NCI-H748 (cell line): ENCODE results near the gene TGM5.
A peak's percentile ranks its signal among the peaks of the same experiment; 100 is the strongest.
"Not testable (repeated sequence)": the region's sequence is repeated elsewhere in the genome, so short reads cannot be mapped to it uniquely, and the experiment has no call there.

ENCODE experiments used
- DNase-seq: peaks from one replicate; lab custom pipeline; 2025; ENCODE audit not compliant: unreplicated experiment; lab: John Stamatoyannopoulos, UW

TGM5 gene

DNA sequence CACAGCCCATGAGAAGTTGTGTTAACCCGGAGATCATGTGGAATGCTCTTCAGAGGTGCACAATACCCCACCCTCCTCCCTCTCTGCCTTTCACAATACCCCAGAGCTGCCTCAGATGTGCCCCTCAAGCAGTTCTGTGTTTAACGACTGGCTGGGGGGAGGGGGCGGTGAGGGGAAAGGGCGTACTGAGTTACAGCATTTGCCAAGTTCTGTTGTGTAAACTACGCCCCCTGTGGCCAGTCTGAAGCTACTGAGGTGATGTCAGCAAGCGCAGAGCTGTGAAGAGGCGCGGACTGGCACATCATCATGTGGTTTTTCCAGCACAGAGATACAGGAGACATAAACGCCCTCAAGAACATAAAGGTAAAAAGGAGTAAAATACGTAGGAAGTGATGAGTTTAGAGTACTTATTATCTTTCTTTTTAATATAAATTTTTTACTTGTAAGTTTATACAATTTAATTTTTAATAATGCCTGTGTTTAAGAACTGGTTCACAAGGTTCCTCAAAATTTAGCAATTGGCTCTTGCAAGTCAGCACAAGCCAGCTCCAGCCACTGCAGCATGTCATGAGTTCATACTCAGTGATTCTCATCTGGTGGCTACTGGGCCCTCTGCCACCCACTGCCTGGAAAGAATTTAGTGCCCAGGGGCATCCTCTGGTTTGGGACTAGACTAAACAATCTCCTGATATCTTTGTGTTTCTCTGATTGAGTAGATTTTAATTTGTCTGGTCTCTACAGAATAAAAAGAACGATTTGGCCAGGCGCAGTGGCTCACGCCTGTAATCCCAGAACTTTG, 47.6 kb downstream of the TGM5 start:
- DNase-seq: peak; percentile 25

DNA sequence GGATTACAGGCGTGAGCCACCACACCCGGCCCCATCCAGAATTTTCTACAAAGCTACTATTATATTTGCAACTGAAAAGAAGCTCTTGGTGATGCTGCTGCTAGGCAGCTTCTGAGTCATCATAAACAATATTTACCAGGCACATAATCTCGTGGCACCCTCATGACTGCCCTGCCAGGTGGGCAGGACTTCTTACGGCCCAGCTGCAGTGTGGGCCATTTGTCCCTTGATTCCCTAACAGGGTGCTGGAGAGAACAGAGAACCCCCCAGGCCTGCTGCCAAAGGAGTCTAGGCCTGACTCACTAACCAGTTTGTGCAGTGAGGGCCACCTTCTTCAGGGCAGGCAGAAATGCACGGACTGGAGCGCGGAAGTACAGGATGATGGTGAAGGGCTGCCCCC, 50.8 kb downstream of the TGM5 start:
- DNase-seq: no peak

GRCh38 chr15:43214592-43215295, 52.0 kb downstream of the TGM5 start:
- no peak for DNase-seq

- no peak for DNase-seq
These were observed 52.6 kb downstream of the TGM5 start for GRCh38 chr15:43214169-43214568.

DNA sequence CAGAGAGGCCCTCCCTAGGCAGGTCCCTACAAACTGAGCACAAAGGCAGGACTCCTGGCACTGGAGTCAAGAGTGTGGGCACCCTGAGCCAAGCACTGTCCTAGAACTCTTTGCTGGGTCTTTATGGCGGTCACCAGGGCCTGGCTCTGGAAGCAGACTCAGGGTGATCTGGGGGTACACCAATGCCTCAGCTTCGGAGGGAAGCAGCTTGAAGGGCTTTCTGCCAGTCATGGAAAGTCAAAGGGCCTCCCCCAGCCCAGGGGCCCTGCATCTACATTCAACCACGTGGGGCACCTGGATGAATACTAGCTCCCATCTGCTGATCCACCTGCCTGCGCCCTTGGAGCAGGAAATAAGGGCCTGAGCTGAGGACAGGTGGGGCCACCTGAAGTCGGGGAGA, 53.3 kb downstream of the TGM5 start:
- no peak for DNase-seq

GRCh38 chr15:43212951-43213350, 53.8 kb downstream of the TGM5 start:
- DNase-seq: no peak

DNA sequence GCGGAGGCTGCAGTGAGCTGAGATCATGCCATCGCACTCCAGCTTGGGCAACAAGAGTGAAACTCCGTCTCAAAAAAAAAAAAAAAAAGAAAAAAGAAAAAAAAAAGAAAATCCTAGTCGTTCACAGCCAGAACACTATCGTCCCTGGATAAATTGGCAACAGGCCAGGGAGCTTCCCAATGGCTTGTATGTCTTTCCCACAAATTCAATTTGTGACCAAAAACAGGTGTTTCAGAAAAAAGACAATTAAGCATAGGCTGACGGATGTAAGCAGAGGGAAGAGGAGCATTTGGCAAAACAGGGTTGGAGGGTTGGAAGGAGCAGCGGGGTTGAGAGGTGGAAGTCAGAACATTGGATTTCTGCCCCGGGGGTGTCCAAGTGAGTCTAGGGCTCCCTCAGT, 54.4 kb downstream of the TGM5 start:
- DNase-seq: peak; percentile 1

DNA sequence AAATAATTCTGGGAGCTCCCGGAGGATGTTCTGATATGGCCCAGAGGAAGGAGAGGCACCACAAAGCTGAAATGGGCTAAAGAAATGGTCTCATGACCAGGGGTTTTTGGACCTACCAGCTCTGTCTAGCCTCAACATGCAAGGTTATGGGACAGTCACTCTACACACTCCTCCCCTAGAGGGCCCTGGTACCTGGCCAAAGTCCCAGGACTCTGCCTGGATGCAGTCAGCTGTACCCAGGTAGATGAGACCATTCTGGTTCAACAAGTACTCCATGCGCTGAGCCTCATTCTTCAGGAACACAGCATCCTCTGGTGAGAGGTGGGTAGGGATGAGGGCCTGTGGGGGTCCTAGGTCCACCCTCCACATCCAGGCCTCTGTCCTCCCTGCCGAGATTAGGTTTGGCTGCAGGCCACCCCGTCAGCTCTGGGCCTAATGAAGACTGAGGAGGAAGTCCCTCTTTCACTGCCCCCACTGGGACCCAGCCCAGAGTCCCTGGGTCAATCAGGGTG, 55.4 kb downstream of the TGM5 start:
- DNase-seq: no peak

DNA sequence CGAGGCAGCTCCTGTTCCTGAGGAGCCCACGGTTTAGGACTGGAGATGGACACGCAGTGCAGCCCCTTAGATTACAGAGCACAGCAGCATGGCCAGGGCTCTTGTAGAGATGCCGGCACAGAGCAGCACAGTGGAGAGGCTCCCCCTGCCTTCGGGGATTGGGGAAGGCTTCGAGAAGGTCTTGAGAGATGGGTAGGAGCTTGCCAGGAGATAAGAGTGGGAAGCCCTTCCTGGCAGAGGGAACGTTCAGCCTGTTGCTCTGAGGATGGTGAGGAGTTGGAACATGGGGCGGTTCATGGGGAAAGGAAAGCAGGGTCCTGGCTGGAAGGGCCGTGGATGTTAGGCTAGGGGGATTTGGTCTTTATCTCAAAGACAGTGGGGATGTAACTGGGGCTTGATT, 55.9 kb downstream of the TGM5 start:
- DNase-seq: no peak

- no peak for DNase-seq
These were observed 56.5 kb downstream of the TGM5 start for GRCh38 chr15:43210172-43210745.

GRCh38 chr15:43209059-43209824, 57.5 kb downstream of the TGM5 start:
- DNase-seq: peak; percentile 6

DNA sequence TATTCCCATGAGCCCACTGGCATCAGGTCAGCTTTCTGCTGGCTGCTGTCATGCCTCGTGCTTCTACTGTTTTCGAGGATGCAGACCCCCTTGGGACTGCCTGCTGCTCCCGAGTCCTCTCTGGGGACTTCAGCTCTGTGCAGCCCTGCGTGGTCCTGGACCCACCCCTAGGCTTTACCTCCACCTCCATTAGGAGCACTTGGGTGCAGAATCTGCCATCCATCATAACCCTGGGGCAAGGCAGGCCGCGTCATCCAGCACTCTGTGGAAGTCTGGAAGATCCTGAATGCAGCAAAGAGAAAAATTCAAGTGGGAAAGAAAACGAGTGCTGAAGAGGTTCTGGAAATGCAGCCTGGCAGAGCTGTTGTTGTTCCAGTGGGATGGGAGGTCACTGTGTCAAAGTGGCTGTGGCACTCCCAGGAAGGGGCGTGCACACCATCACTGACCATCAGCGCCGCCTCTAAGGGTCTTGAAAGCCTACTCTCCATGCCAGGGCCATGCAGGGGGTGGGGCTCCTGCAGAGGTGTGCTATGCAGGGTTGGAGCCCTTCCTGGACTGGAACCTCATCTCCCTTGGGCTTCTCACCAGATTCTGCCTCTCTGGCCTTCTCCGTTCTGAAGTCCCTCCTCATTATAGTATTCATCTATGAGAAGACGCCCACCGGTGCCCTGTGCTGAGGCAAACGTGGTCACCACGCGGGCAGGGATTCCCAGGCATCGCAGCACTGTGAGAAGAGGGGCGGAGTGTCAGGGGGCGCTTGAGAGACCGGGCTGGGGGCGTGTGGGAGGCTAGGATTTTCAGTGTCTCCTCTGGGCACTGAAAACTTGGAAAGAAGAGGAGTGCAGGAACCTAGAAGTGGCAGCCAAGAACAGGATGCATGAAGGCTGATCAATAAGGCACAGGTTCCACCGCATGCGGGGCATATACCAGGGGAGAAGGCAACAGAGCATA, 58.4 kb downstream of the TGM5 start:
- no peak for DNase-seq

DNA sequence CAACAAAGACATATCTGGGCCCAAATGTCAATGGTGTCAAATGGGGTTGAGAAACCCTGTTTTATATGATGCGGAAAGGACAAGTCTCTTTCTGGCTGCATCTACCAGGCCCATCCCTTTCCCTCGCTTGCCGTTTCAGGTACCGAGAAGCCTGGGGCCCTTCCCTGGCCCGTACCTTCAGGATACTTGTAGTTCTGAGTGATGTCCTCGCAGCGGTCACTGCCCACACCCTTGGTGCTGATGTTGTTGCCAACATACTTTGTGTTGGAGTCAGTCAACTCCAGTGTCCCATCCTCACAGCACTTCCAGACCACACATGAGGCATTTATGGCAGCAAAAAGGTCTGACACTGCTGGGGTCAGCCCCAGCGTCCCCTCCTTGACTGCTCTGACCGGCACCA, 59.7 kb downstream of the TGM5 start:
- no peak for DNase-seq

- DNase-seq: no peak
These were observed 60.7 kb downstream of the TGM5 start for GRCh38 chr15:43206054-43206453.

DNA sequence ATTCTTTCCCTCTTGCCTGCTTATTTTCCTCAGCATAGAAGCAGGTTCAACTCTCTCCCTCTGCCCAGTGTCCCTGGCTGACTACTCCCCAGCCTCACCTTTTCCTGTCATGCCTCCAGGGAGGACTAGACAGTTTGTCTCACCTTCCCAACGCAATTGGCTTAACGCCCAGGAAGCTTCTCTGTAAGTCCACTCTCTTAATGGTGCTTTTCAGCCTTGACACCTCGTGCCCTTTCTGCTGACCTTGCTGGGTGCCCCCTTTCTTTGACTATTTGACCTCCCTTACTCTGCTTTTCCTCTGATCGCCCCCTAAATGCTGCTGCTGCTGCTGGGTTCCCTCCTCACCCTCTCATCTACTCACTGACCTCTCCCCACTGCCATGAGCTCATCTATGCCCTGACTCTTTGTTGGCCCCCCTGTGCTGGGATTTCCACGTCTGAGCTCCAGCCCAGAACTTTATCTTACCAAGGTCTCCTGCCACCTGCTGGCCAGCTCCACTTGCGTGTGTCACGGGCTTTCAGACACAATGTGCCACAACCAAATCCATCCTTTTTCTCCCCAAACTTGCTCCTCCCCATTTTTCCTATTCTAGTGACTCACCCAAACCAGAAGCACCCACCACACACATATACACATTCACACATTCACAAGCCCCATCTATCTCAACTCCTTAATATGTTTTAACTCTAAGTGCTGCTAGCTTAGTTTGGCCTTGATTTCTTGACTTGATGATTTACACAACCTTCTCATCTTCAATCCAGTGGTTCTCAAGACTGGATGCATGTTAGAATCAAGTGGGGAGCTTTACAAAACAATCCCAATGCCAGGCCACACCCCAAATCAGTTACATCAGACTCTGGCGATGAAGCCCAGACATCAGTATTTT, 62.5 kb downstream of the TGM5 start:
- DNase-seq: peak; percentile 31

GRCh38 chr15:43199945-43200488, 66.7 kb downstream of the TGM5 start:
- no peak for DNase-seq

DNA sequence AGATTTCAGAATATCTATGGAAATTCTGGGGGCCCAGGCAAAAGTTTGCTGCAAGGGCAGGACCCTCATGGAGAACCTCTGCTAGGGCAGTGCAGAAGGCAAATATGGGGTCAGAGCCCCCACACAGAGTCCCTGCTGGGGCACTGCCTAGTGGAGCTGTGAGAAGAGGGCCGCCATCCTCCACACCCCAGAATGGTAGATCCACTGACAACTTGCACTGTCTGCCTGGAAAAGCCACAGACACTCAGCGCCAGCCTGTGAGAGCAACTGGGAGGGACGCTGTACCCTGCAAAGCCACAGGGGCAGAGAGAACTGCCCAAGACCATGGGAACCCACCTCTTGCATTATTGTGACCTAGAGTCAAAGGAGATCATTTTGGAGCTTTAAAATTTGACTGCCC, 67.7 kb downstream of the TGM5 start:
- DNase-seq: no peak

GRCh38 chr15:43198556-43198955, 68.2 kb downstream of the TGM5 start:
- DNase-seq: not testable (repeated sequence)

- not testable (repeated sequence) for DNase-seq
These were observed 69.0 kb downstream of the TGM5 start for GRCh38 chr15:43197773-43198172.
